ENCODE results near the gene SP2.
A peak's percentile ranks its signal among the peaks of the same experiment; 100 is the strongest.

Gene SP2

GRCh38 chr17:47895856-47896671 is at the start of gene SP2:
TSS of gene SP2 (plus strand) at chr17:47896236. CDS start at chr17:47896287, 51 bp downstream.
- DNase-seq, result peak; percentile 99

GRCh38 chr17:47846716-47847340 is 49.2 kb upstream of the SP2 start:
- no peak for DNase-seq

GRCh38 chr17:47847341-47848197 is 48.5 kb upstream of the SP2 start:
- DNase-seq, result no peak

GRCh38 chr17:47848198-47848513 is 47.9 kb upstream of the SP2 start:
- no peak for DNase-seq

- no peak for DNase-seq
Observed at GRCh38 chr17:47850373-47850691, 45.7 kb upstream of the SP2 start.

- DNase-seq, result peak; percentile 54
Observed at GRCh38 chr17:47850692-47851573, 45.1 kb upstream of the SP2 start, which contains the start of gene SP6. TSS of gene SP6 (minus strand) at chr17:47851163. CDS start at chr17:47848429, 2,734 bp downstream.

GRCh38 chr17:47851764-47852112 is 44.3 kb upstream of the SP2 start:
- DNase-seq, result no peak

- no peak for DNase-seq
Observed at GRCh38 chr17:47852113-47852949, 43.7 kb upstream of the SP2 start.

GRCh38 chr17:47853616-47854015 is 42.4 kb upstream of the SP2 start:
- DNase-seq, result no peak

GRCh38 chr17:47855737-47856136 is 40.3 kb upstream of the SP2 start:
- DNase-seq, result no peak

GRCh38 chr17:47856830-47857229 is 39.2 kb upstream of the SP2 start:
- no peak for DNase-seq

- DNase-seq, result no peak
Observed at GRCh38 chr17:47857551-47858455, 38.2 kb upstream of the SP2 start.

GRCh38 chr17:47860386-47860785 is 35.6 kb upstream of the SP2 start:
- DNase-seq, result no peak

- DNase-seq, result no peak
Observed at GRCh38 chr17:47862621-47863440, 33.2 kb upstream of the SP2 start.

- DNase-seq, result no peak
Observed at GRCh38 chr17:47864791-47865216, 31.2 kb upstream of the SP2 start.

- DNase-seq, result no peak
Observed at GRCh38 chr17:47866941-47867340, 29.1 kb upstream of the SP2 start.

GRCh38 chr17:47867813-47868533 is 28.1 kb upstream of the SP2 start:
- no peak for DNase-seq

GRCh38 chr17:47869114-47869513 is 26.9 kb upstream of the SP2 start:
- DNase-seq, result no peak

GRCh38 chr17:47870056-47870455 is 26.0 kb upstream of the SP2 start:
- DNase-seq, result no peak

Measured in activated CD4-positive, alpha-beta T cell treated with anti-CD3 and anti-CD28 coated beads for 1 hour (primary cell).